COLO668 (cell line): Measurements from ENCODE around the gene DHX38.

Source experiments
- DNase-seq: peaks from one replicate; lab custom pipeline; 2025; ENCODE audit not compliant: unreplicated experiment; lab: John Stamatoyannopoulos, UW

The DHX38 gene

DNA sequence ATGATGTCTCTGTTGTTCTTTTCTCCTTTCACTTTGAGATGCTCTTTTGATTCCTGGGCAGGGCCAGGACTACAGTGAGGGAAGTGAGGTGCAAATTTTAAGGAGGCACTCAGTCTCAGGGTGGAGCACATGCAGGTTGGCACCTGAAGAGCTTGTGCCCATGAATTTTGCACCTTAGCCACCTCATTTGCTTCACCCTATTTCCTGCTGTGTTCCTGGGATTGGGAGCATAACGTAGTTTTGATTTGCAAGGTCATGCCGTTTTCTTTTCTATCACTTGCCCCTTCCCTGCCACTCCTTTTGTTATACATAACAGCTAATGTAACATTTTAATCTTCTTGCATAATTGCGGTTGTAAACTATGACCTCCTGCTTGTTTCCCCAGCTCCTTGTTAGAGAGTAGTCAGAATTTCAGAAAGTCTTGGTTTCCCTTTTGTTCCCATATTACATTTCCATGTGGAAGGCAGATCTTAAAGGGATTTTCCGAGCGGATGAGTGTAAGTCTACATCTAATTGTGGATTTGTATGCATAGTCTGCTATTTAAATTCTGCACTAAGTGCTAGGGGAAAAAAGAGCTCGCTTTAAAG, 68.6 kb downstream of the DHX38 start:
- no peak for DNase-seq
